Activated CD4-positive, alpha-beta T cell treated with anti-CD3 and anti-CD28 coated beads, Interleukin-2, Interleukin-4, amounts not matched to agents 100 ng/mL and 50 ng/mL, durations not matched to agents 16 hours and 8 hours (primary cell): Measurements from ENCODE around the gene SPTLC3.

ENCODE experiments used
- DNase-seq: peaks from one replicate; pipeline ENCODE4 v3.0.0-alpha.2; 2020; ENCODE audit warnings: low spot score

Gene SPTLC3

GRCh38 chr20:13141546-13141945, 132.8 kb downstream of the SPTLC3 start:
- DNase-seq: no peak

GRCh38 chr20:13142143-13142542, 133.4 kb downstream of the SPTLC3 start:
- DNase-seq: no peak

- DNase-seq: no peak
Measured at GRCh38 chr20:13147071-13147963, 138.5 kb downstream of the SPTLC3 start.

- DNase-seq: no peak
Measured at GRCh38 chr20:13147971-13148370, 139.2 kb downstream of the SPTLC3 start.

GRCh38 chr20:13148402-13148801, 139.6 kb downstream of the SPTLC3 start:
- no peak for DNase-seq

- DNase-seq: no peak
Measured at GRCh38 chr20:13148961-13149360, 140.2 kb downstream of the SPTLC3 start.

GRCh38 chr20:13149371-13150105, 140.8 kb downstream of the SPTLC3 start:
- DNase-seq: no peak

- DNase-seq: no peak
Measured at GRCh38 chr20:13158369-13158768, 149.6 kb downstream of the SPTLC3 start.

GRCh38 chr20:13159889-13160288, 151.1 kb downstream of the SPTLC3 start:
- DNase-seq: no peak

GRCh38 chr20:13165203-13165602, 156.4 kb downstream of the SPTLC3 start:
- DNase-seq: no peak

GRCh38 chr20:13166011-13166410, 157.2 kb downstream of the SPTLC3 start:
- no peak for DNase-seq

- DNase-seq: no peak
Measured at GRCh38 chr20:13166437-13166836, 157.7 kb downstream of the SPTLC3 start.

GRCh38 chr20:13169086-13169485, 160.3 kb downstream of the SPTLC3 start:
- DNase-seq: no peak

GRCh38 chr20:13170771-13171170, 162.0 kb downstream of the SPTLC3 start:
- DNase-seq: no peak

- no peak for DNase-seq
Measured at GRCh38 chr20:13173201-13173600, 164.4 kb downstream of the SPTLC3 start.

- no peak for DNase-seq
Measured at GRCh38 chr20:13174402-13174801, 165.6 kb downstream of the SPTLC3 start.

- DNase-seq: no peak
Measured at GRCh38 chr20:13180986-13181889, 172.5 kb downstream of the SPTLC3 start.

- DNase-seq: peak; percentile 60
Measured at GRCh38 chr20:13183005-13183404, 174.2 kb downstream of the SPTLC3 start.

GRCh38 chr20:13186043-13186774, 177.4 kb downstream of the SPTLC3 start:
- no peak for DNase-seq

GRCh38 chr20:13187899-13188298, 179.1 kb downstream of the SPTLC3 start:
- no peak for DNase-seq

GRCh38 chr20:13199279-13199678, 190.5 kb downstream of the SPTLC3 start:
- no peak for DNase-seq
